ENCODE results near the gene BFSP1. TPM values are rescaled to one million over a fixed set of nuclear protein-coding genes. Genes with fewer than 3 reads are reported as not detected.

The BFSP1 gene
- total and polyA plus RNA-seq, 2 of the 8 experiments (the other 6 are each of a cell fraction or from before 2014, with no cell fraction given) = 1.5 to 2.5 TPM

DNA sequence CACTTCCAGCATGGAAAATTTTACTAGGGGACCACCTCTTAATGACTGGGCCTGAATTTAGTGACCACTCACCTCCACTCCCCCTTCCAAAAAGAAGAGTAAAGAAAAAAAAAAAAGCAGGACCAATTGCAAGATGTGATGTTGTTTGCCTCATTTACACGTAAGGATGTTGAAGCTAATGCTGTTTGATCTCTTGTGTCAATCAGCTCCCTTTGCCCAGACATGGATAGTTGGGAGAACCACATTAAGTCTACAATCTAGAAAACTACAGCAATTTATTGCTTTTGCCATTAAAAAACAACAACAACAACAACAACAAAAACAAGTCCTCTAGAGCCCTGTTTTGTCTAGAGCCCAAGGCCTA is 27.7 kb upstream of the BFSP1 start:
- Histone ChIP-seq H3K23ac (ENCODE audit: insufficient read length) (no peak overlapping the region), H3K9me3 (ENCODE audit: insufficient read depth in 2 of 2, low read depth in 1 of 2, low read length in 1 of 2) (no peaks in the 10 kb centered on the region), H2BK120ac (replicated peaks; ENCODE audit: low read depth, low read length) (no peak overlapping the region), H3K36me3 (ENCODE audit: control insufficient read depth in 2 of 4, insufficient read depth in 4 of 4, low read length in 3 of 4) (no peaks in the 10 kb centered on the region), H3K4ac (replicated peaks; ENCODE audit: insufficient read length, low read depth, low read length) (no peak overlapping the region), H3K14ac (ENCODE audit: insufficient read length) (no peak overlapping the region), H2BK20ac (ENCODE audit: low read length) (no peak overlapping the region), H2BK5ac (ENCODE audit: low read depth, low read length) (no peak overlapping the region), H4K91ac (replicated peaks; ENCODE audit: insufficient read length, low read length) (no peak overlapping the region), H2AFZ (ENCODE audit: low read length) (no peak overlapping the region), H3K79me2 (ENCODE audit: control insufficient read depth in 1 of 2, insufficient read depth in 2 of 2, low read length in 2 of 2) (no peaks in the 10 kb centered on the region), H3K23me2 (ENCODE audit: low read depth, low read length) (no peaks in the 10 kb centered on the region), H3K27me3 (replicated peaks in 1 of 4; ENCODE audit: control insufficient read depth in 3 of 4, extremely low read depth in 1 of 4, insufficient read depth in 3 of 4, low read length in 3 of 4) (no peaks in the 10 kb centered on the region), H2AK5ac (ENCODE audit: low read depth, low read length) (no peak overlapping the region), H2BK15ac (ENCODE audit: low read length) (no peak overlapping the region), H3K9ac (replicated peaks in 1 of 4; ENCODE audit: extremely low read depth in 1 of 4, low read depth in 3 of 4, low read length in 3 of 4) (no peak overlapping the region), H3K4me2 (ENCODE audit: insufficient read depth in 1 of 2, low read depth in 2 of 2, low read length in 2 of 2) (no peak overlapping the region), H4K5ac (ENCODE audit: insufficient read length, low read depth, low read length) (no peak overlapping the region), H4K20me1 (replicated peaks in 1 of 2; ENCODE audit: control insufficient read depth in 1 of 2, insufficient read depth in 2 of 2, low read length in 2 of 2) (no peaks in the 10 kb centered on the region), H3K27ac (ENCODE audit: low read depth, low read length) (no peak overlapping the region), H3K4me1 (replicated peaks in 1 of 4; ENCODE audit: control insufficient read depth in 3 of 4, insufficient read depth in 4 of 4, low read length in 3 of 4) (peaks cover 7 to 10% (median 9%) of the 10 kb centered on the region in 4 experiments; a peak in 5 of 7 replicates), H3K4me3 (ENCODE audit: extremely low read depth in 1 of 4, insufficient read depth in 2 of 4, low read depth in 3 of 4, low read length in 4 of 4) (no peak overlapping the region), H3K18ac (ENCODE audit: extremely low read depth, low read length) (no peak overlapping the region), H2BK12ac (ENCODE audit: low read depth, low read length) (no peak overlapping the region; the same call in 1 of the 2 replicates), H3K79me1 (ENCODE audit: low read depth, low read length) (no peaks in the 10 kb centered on the region), H4K8ac (ENCODE audit: extremely low read depth, insufficient read depth, low read length) (no peak overlapping the region), H3K56ac (replicated peaks; ENCODE audit: insufficient read length, low read depth, low read length) (no peak overlapping the region)
- TF ChIP-seq JUN (IDR thresholded peaks at IDR 0.05; ENCODE audit: low read depth, low read length) (no peak), POLR2A (IDR thresholded peaks at IDR 0.05; ENCODE audit: control extremely low read depth in 1 of 2, low read depth in 2 of 2, low read length in 2 of 2) (no peak), EGR1 (IDR thresholded peaks at IDR 0.05; ENCODE audit: borderline replicate concordance, low read depth, low read length) (no peak)
- DNase-seq (ENCODE audit: low read depth in 1 of 2, low spot score in 2 of 2) = no peak
- CTCF ChIA-PET (ENCODE audit: partially characterized antibody) = interaction anchor here (0.6 to 3.5 kb wide), 4 partner anchors 15 to 366 kb away, joined by 3 to 26 read pairs (median 6); no protein-coding TSS in a partner anchor
- FAIRE-seq = no peak
- WGBS, 2 experiments (ENCODE audit: extremely low coverage in 1 of 2, insufficient coverage in 1 of 2, insufficient read length in 1 of 2, insufficient replicate concordance in 2 of 2, low coverage in 1 of 2, low lambda C conversion rate in 2 of 2, missing lambda C conversion rate in 1 of 2) = 100% methylated on average over 1 of the region's 1 CpG; no CpG with 5 or more reads in 1 of the 2 experiments
- POLR2A ChIA-PET (ENCODE audit: partially characterized antibody) = interaction anchor here (1.0 to 3.2 kb wide), 3 partner anchors 9 to 16 kb away, joined by 3 to 26 read pairs (median 6); partner anchors contain the start of gene DSTN
